ENCODE data around the gene TMEM121. TPM values are rescaled to one million over a fixed set of nuclear protein-coding genes. Genes with fewer than 3 reads are reported as not detected.
A peak's percentile ranks its signal among the peaks of the same experiment; 100 is the strongest.

Gene TMEM121
- total and polyA plus RNA-seq, 10 of the 15 experiments (the other 5 are each of a cell fraction or from before 2014, with no cell fraction given) = 0.04 to 4.9 (median 1.2) TPM; not detected in 2

DNA sequence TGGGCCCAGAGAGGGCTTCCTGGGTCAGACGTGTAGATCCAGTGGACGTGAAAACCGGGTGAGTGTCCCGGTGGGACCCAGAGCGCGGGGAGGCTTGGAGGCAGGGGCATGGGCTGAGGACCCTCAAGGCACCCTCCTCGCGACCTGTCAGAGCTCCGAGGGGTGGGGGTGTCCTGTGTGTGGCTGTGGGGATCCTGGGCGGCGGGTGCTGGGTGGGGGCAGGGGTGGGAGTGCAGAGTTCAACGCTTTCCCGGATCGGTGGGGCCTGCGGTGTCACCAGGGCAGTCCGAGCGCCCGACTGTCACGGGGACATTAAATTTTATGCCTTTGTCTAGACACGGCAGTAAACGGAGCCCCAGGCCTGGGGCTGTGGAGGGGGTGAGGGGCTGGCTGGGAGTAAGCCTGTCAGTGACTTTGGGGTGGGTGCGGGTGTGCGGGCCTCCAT, 1.0 kb downstream of the TMEM121 start:
- Histone ChIP-seq H3K27me3 (replicated peaks in 1 of 2; ENCODE audit: control insufficient read depth in 2 of 2, insufficient read depth in 2 of 2, low read length in 1 of 2) (peaks cover 5 to 7% of the 10 kb centered on the region in 2 experiments; a peak in 3 of 4 replicates), H3K4me1 (ENCODE audit: control insufficient read depth, insufficient read depth, low read length) (peaks cover 4% of the 10 kb centered on the region), H2AFZ (ENCODE audit: control insufficient read depth, low read depth, low read length) (no peak overlapping the region), H3K9me3 (replicated peaks; ENCODE audit: control insufficient read depth, insufficient read depth, low read length) (no peaks in the 10 kb centered on the region), H3K27ac (ENCODE audit: control insufficient read depth, insufficient read depth) (no peak overlapping the region), H4K20me1 (ENCODE audit: control insufficient read depth, insufficient read depth) (no peaks in the 10 kb centered on the region), H3K36me3 (ENCODE audit: control insufficient read depth in 2 of 2, insufficient read depth in 2 of 2, low read length in 1 of 2) (no peaks in the 10 kb centered on the region), H3K9ac (ENCODE audit: control insufficient read depth, insufficient read depth, low read length) (no peak overlapping the region), H3K79me2 (ENCODE audit: control insufficient read depth, insufficient read depth, low read length) (no peaks in the 10 kb centered on the region), H3K4me2 (ENCODE audit: control insufficient read depth, insufficient read depth) (peak overlapping the region; percentile 33; the same call in 1 of the 2 replicates), H3K4me3 (no peak overlapping the region)
- ChIA-PET RAD21 (ENCODE audit: unreplicated experiment) (no interaction called here), SMC1A (ENCODE audit: uncharacterized antibody, unreplicated experiment) (interaction anchor here (1.8 kb wide), 1 partner anchor 156 kb away, joined by 11 read pairs; no protein-coding TSS in a partner anchor), CTCF (interaction anchor here (1.9 kb wide), 1 partner anchor 157 kb away, joined by 13 read pairs; no protein-coding TSS in a partner anchor), POLR2A (no interaction called here)
- in situ Hi-C loops (cut with MboI) = no loop called here
- DNase-seq (ENCODE audit: low read depth, low spot score) (no peak), FAIRE-seq (no peak), ATAC-seq (no peak)
- no TSS peak for BruUV-seq (replicated peaks)
- WGBS (ENCODE audit: insufficient coverage, insufficient replicate concordance, low lambda C conversion rate, missing lambda C conversion rate) = 31% methylated on average over 18 of the region's 23 CpGs
- intact Hi-C loops (cut with micrococcal nuclease; ENCODE audit: unreplicated experiment) = loop anchor here (5.0 kb wide), 2 partner anchors 35 to 325 kb away; partner anchors contain the start of gene TEDC1
- TF ChIP-seq, protein P1, sequence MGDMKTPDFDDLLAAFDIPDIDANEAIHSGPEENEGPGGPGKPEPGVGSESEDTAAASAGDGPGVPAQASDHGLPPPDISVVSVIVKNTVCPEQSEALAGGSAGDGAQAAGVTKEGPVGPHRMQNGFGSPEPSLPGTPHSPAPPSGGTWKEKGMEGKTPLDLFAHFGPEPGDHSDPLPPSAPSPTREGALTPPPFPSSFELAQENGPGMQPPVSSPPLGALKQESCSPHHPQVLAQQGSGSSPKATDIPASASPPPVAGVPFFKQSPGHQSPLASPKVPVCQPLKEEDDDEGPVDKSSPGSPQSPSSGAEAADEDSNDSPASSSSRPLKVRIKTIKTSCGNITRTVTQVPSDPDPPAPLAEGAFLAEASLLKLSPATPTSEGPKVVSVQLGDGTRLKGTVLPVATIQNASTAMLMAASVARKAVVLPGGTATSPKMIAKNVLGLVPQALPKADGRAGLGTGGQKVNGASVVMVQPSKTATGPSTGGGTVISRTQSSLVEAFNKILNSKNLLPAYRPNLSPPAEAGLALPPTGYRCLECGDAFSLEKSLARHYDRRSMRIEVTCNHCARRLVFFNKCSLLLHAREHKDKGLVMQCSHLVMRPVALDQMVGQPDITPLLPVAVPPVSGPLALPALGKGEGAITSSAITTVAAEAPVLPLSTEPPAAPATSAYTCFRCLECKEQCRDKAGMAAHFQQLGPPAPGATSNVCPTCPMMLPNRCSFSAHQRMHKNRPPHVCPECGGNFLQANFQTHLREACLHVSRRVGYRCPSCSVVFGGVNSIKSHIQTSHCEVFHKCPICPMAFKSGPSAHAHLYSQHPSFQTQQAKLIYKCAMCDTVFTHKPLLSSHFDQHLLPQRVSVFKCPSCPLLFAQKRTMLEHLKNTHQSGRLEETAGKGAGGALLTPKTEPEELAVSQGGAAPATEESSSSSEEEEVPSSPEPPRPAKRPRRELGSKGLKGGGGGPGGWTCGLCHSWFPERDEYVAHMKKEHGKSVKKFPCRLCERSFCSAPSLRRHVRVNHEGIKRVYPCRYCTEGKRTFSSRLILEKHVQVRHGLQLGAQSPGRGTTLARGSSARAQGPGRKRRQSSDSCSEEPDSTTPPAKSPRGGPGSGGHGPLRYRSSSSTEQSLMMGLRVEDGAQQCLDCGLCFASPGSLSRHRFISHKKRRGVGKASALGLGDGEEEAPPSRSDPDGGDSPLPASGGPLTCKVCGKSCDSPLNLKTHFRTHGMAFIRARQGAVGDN (IDR thresholded peaks at IDR 0.05) = no peak
- no peak for TF ChIP-seq NRF1 (conservative IDR thresholded peaks at IDR 0.05; ENCODE audit: low read depth, low read length)
- TF ChIP-seq SREBF2 (IDR thresholded peaks at IDR 0.05; ENCODE audit: low read length) = no peak
- TF ChIP-seq SPI1 (IDR thresholded peaks at IDR 0.05; ENCODE audit: borderline replicate concordance, insufficient read depth, low read depth, low read length) = no peak
- TF ChIP-seq, protein P2, sequence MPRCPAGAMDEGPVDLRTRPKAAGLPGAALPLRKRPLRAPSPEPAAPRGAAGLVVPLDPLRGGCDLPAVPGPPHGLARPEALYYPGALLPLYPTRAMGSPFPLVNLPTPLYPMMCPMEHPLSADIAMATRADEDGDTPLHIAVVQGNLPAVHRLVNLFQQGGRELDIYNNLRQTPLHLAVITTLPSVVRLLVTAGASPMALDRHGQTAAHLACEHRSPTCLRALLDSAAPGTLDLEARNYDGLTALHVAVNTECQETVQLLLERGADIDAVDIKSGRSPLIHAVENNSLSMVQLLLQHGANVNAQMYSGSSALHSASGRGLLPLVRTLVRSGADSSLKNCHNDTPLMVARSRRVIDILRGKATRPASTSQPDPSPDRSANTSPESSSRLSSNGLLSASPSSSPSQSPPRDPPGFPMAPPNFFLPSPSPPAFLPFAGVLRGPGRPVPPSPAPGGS (IDR thresholded peaks at IDR 0.05; ENCODE audit: borderline replicate concordance, insufficient read depth, low read depth, low read length, poor library complexity, severe bottlenecking) = no peak
- TF ChIP-seq SUZ12 (IDR thresholded peaks at IDR 0.05; ENCODE audit: unreplicated experiment) = no peak
- TF ChIP-seq IKZF1 (conservative IDR thresholded peaks at IDR 0.05) = no peak
- no peak for TF ChIP-seq SMAD5 (IDR thresholded peaks at IDR 0.05; ENCODE audit: low read depth)
- TF ChIP-seq, protein P3, sequence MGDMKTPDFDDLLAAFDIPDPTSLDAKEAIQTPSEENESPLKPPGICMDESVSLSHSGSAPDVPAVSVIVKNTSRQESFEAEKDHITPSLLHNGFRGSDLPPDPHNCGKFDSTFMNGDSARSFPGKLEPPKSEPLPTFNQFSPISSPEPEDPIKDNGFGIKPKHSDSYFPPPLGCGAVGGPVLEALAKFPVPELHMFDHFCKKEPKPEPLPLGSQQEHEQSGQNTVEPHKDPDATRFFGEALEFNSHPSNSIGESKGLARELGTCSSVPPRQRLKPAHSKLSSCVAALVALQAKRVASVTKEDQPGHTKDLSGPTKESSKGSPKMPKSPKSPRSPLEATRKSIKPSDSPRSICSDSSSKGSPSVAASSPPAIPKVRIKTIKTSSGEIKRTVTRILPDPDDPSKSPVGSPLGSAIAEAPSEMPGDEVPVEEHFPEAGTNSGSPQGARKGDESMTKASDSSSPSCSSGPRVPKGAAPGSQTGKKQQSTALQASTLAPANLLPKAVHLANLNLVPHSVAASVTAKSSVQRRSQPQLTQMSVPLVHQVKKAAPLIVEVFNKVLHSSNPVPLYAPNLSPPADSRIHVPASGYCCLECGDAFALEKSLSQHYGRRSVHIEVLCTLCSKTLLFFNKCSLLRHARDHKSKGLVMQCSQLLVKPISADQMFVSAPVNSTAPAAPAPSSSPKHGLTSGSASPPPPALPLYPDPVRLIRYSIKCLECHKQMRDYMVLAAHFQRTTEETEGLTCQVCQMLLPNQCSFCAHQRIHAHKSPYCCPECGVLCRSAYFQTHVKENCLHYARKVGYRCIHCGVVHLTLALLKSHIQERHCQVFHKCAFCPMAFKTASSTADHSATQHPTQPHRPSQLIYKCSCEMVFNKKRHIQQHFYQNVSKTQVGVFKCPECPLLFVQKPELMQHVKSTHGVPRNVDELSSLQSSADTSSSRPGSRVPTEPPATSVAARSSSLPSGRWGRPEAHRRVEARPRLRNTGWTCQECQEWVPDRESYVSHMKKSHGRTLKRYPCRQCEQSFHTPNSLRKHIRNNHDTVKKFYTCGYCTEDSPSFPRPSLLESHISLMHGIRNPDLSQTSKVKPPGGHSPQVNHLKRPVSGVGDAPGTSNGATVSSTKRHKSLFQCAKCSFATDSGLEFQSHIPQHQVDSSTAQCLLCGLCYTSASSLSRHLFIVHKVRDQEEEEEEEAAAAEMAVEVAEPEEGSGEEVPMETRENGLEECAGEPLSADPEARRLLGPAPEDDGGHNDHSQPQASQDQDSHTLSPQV (IDR thresholded peaks at IDR 0.05) = no peak
- TF ChIP-seq, protein P4, sequence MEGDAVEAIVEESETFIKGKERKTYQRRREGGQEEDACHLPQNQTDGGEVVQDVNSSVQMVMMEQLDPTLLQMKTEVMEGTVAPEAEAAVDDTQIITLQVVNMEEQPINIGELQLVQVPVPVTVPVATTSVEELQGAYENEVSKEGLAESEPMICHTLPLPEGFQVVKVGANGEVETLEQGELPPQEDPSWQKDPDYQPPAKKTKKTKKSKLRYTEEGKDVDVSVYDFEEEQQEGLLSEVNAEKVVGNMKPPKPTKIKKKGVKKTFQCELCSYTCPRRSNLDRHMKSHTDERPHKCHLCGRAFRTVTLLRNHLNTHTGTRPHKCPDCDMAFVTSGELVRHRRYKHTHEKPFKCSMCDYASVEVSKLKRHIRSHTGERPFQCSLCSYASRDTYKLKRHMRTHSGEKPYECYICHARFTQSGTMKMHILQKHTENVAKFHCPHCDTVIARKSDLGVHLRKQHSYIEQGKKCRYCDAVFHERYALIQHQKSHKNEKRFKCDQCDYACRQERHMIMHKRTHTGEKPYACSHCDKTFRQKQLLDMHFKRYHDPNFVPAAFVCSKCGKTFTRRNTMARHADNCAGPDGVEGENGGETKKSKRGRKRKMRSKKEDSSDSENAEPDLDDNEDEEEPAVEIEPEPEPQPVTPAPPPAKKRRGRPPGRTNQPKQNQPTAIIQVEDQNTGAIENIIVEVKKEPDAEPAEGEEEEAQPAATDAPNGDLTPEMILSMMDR (IDR thresholded peaks at IDR 0.05 in 2 of 3, conservative IDR thresholded peaks at IDR 0.05 in 1 of 3; ENCODE audit: control insufficient read depth in 2 of 3, extremely low read depth in 1 of 3, insufficient read depth in 1 of 3, low read depth in 3 of 3, low read length in 3 of 3) = no peak

Measured in GM12878 (cell line).